Measurements from ENCODE around the gene FAM221B. TPM values are rescaled to one million over a fixed set of nuclear protein-coding genes. Genes with fewer than 3 reads are reported as not detected.

Gene FAM221B
- total and polyA plus RNA-seq, 2 donors (not counting 1 experiment from before 2014, with no cell fraction given), result not detected

DNA sequence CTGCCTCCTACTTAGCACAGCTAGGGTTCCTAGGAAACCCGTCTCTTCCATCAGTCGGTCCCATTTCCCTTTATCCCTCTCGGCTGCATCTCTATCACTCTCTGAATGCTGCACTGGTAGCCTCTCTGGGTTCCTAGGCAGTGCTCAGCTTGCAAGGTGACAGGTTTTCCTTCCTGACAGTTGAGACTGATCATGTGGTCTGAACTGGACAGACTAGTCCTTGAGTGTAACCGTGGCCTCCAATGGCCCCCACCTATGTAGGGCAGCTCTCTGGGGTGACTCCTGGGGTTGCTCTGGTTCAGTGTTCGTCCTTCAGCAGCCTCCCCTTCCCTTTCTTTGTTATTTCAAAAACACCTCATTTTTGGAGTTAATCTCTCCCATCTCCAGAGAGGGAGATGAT is 4.3 kb upstream of the FAM221B start:
- H3K27me3 Mint-ChIP-seq, result no peaks in the 10 kb centered on the region
- no peak overlapping the region for H3K4me3 Mint-ChIP-seq
- H3K79me2 ChIP-seq (ENCODE audit: control insufficient read depth, insufficient read depth, low read length), result peaks cover 6% of the 10 kb centered on the region
- DNase-seq (no peak), ATAC-seq (ENCODE audit: low read depth) (no peak)
- POLR2A ChIA-PET, result no interaction called here
- 81% methylated on average over 4 of the region's 5 CpGs for WGBS (ENCODE audit: insufficient coverage)
- TF ChIP-seq EZH2 (IDR thresholded peaks at IDR 0.05; ENCODE audit: borderline replicate concordance, insufficient read depth, low read depth, low read length, poor library complexity, severe bottlenecking) (no peak), CTCF (IDR thresholded peaks at IDR 0.05) (no peak)
- no peak overlapping the region for H3K4me3 ChIP-seq (ENCODE audit: control extremely low read depth in 1 of 5, extremely low read depth in 1 of 5, insufficient read depth in 1 of 5, low read depth in 2 of 5, low read length in 4 of 5)
- H3K27ac Mint-ChIP-seq, result peak overlapping the region; percentile 17
- no peaks in the 10 kb centered on the region for H3K36me3 ChIP-seq (replicated peaks in 1 of 2; ENCODE audit: control extremely low read depth in 1 of 2, control insufficient read depth in 1 of 2, extremely low read depth in 1 of 2, insufficient read depth in 2 of 2, low read length in 1 of 2)
- CTCF ChIA-PET, result interaction anchor here (0.6 to 3.5 kb wide), 6 partner anchors 13 to 229 kb away, joined by 3 to 24 read pairs (median 4); no protein-coding TSS in a partner anchor
- H3K9me3 ChIP-seq (ENCODE audit: control extremely low read depth in 1 of 3, control insufficient read depth in 2 of 3, insufficient read depth in 1 of 3, low read length in 2 of 3), result no peaks in the 10 kb centered on the region
- peaks cover 55% of the 10 kb centered on the region for H3K4me1 Mint-ChIP-seq
- H3K27me3 ChIP-seq (replicated peaks in 1 of 4; ENCODE audit: control extremely low read depth in 1 of 4, control insufficient read depth in 3 of 4, insufficient read depth in 4 of 4, low read length in 3 of 4), result no peaks in the 10 kb centered on the region
- no peaks in the 10 kb centered on the region for H4K20me1 ChIP-seq (ENCODE audit: control insufficient read depth, insufficient read depth, low read length, poor library complexity, severe bottlenecking)
- intact Hi-C loops (cut with micrococcal nuclease), result no loop called here
- no peaks in the 10 kb centered on the region for H3K9me3 Mint-ChIP-seq (ENCODE audit: insufficient read depth)
- H3K9ac ChIP-seq (ENCODE audit: low read length), result no peak overlapping the region
- H3K27ac ChIP-seq (ENCODE audit: low read length in 2 of 2), result no peak overlapping the region
- peak overlapping the region; percentile 58 for H3K4me2 ChIP-seq (replicated peaks; ENCODE audit: low read depth, low read length, poor library complexity, severe bottlenecking)
- H2AFZ ChIP-seq (ENCODE audit: insufficient read depth, low read depth, low read length, poor library complexity, severe bottlenecking), result no peak overlapping the region
- peaks cover 32 to 43% of the 10 kb centered on the region in 2 donors for H3K4me1 ChIP-seq (ENCODE audit: control insufficient read depth in 2 of 2, insufficient read depth in 2 of 2, low read length in 2 of 2)

DNA sequence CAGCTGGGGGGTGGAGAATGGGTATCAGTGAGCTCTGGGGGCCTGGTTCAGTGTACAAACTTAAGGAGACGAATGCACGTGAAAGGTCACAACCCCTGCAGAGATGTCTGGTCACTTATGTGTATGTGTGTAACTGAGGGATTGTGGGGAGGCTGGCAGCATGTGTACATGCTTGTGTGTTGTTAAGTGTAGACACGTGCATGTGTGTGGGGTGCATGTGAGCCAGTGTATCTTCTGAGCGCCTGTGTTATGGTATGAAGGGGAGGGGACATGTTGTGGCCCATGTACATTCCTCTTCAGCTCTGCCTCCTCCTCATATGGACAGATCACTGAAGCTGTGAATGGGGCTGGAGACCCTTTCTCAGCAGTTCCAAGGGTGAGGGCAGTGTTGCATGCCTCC is 2.5 kb upstream of the FAM221B start:
- CTCF ChIA-PET, result interaction anchor here (0.8 to 3.5 kb wide), 4 partner anchors 41 to 95 kb away, joined by 3 to 24 read pairs (median 4); no protein-coding TSS in a partner anchor
- H3K4me3 ChIP-seq (ENCODE audit: control extremely low read depth in 1 of 5, extremely low read depth in 1 of 5, insufficient read depth in 1 of 5, low read depth in 2 of 5, low read length in 4 of 5), result no peak overlapping the region
- Mint-ChIP-seq H3K4me3 (peak overlapping the region; percentile 60), H3K27me3 (no peaks in the 10 kb centered on the region), H3K27ac (no peak overlapping the region), H3K9me3 (ENCODE audit: insufficient read depth) (no peaks in the 10 kb centered on the region), H3K4me1 (peaks cover 59% of the 10 kb centered on the region)
- H3K27me3 ChIP-seq (replicated peaks in 1 of 4; ENCODE audit: control extremely low read depth in 1 of 4, control insufficient read depth in 3 of 4, insufficient read depth in 4 of 4, low read length in 3 of 4), result no peaks in the 10 kb centered on the region
- H3K79me2 ChIP-seq (ENCODE audit: control insufficient read depth, insufficient read depth, low read length), result peaks cover 6% of the 10 kb centered on the region
- TF ChIP-seq EZH2 (IDR thresholded peaks at IDR 0.05; ENCODE audit: borderline replicate concordance, insufficient read depth, low read depth, low read length, poor library complexity, severe bottlenecking) (no peak), CTCF (IDR thresholded peaks at IDR 0.05) (no peak)
- DNase-seq (no peak), ATAC-seq (ENCODE audit: low read depth) (no peak)
- intact Hi-C loops (cut with micrococcal nuclease), result no loop called here
- H3K4me2 ChIP-seq (replicated peaks; ENCODE audit: low read depth, low read length, poor library complexity, severe bottlenecking), result no peak overlapping the region
- WGBS (ENCODE audit: insufficient coverage), result 96% methylated on average over 2 of the region's 4 CpGs
- H3K27ac ChIP-seq (ENCODE audit: low read length in 2 of 2), result no peak overlapping the region
- no peaks in the 10 kb centered on the region for H3K36me3 ChIP-seq (replicated peaks in 1 of 2; ENCODE audit: control extremely low read depth in 1 of 2, control insufficient read depth in 1 of 2, extremely low read depth in 1 of 2, insufficient read depth in 2 of 2, low read length in 1 of 2)
- POLR2A ChIA-PET, result no interaction called here
- H3K9ac ChIP-seq (ENCODE audit: low read length), result no peak overlapping the region
- no peaks in the 10 kb centered on the region for H4K20me1 ChIP-seq (ENCODE audit: control insufficient read depth, insufficient read depth, low read length, poor library complexity, severe bottlenecking)
- H3K9me3 ChIP-seq (ENCODE audit: control extremely low read depth in 1 of 3, control insufficient read depth in 2 of 3, insufficient read depth in 1 of 3, low read length in 2 of 3), result no peaks in the 10 kb centered on the region
- peaks cover 33 to 47% of the 10 kb centered on the region in 2 donors for H3K4me1 ChIP-seq (ENCODE audit: control insufficient read depth in 2 of 2, insufficient read depth in 2 of 2, low read length in 2 of 2)
- no peak overlapping the region for H2AFZ ChIP-seq (ENCODE audit: insufficient read depth, low read depth, low read length, poor library complexity, severe bottlenecking)

All from B cell (primary cell).